Activated CD4-positive, alpha-beta T cell treated with anti-CD3 and anti-CD28 coated beads, Interleukin-2, amount 50 U/mL, for 16 hours (primary cell): ENCODE results near the gene CAPSL.
"Not testable (repeated sequence)": the region's sequence is repeated elsewhere in the genome, so short reads cannot be mapped to it uniquely, and the experiment has no call there.

Experiments used
- DNase-seq: peaks from one replicate; pipeline ENCODE4 v3.0.0-alpha.2; 2020

Gene CAPSL

DNA sequence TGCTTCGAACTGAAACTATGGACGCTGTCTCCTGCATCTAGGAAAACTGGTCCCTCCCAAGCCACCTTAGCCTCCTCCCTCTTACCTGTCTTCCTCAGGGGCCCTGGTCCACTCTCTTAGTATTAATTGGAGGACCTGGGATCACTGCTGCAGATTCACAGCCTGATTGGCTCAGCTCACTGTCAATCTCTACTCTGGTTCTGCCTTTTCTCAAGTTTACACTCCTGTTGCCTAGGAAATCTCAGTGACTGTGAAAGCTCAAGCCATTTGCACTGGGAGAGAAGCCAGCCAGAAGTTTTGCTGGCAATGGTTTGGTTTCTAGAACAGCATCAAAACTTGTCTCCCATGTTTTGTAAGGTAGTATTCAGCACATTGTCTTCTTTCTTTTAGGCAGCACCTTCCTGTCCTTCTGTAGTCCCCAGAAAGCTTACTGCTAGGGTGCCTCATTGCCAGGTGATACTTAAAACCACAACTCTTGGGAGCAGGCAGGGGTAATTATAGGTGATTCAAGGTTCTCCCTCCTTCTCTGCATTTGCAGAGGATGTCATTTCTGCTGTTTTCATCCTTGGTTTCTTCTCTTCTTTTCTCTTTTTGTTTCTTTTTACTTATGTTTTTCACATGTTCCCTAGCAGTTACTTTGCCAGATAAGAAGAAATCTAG, at the start of gene CAPSL:
Gene CAPSL, minus strand, starts transcription at position 55 of the 660 bp plus-strand sequence. CDS start 17,502 bp downstream, outside the sequence.
- no peak for DNase-seq

DNA sequence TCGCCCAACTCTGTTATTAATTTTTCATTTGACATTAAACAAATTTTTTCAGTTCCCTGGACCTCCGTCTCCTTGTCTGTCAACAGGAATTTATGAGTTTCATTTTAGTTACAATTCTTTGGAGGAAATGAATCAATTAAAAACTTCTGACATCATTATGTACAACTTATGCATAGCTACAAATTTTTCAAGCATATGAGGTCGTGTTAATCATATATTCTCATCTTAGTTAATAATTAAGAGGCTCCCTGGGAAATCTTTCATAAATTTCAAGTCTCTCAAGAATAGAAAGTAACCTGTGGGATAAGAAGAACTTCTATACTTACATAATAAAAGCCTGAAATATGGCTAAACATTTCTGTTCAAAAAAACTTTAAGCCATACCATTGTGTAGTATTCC, 49.4 kb upstream of the CAPSL start:
- DNase-seq: no peak

DNA sequence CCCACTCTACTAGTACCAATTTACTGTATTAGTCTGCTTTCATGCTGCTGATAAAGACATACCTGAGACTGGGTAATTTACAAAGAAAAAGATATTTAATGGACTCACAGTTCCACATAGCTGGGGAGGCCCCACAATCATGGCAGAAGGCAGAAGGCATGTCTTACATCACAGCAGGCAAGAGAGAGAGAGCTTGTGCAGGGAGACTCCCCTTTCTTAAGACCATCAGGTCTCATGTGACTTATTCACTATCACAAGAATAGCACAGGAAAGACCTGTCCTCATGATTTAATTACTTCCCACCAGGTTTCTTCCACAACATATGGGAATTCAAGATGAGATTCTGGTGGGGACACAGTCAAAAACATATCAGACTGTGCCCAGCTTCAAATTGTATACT, 41.3 kb upstream of the CAPSL start:
- DNase-seq: no peak

DNA sequence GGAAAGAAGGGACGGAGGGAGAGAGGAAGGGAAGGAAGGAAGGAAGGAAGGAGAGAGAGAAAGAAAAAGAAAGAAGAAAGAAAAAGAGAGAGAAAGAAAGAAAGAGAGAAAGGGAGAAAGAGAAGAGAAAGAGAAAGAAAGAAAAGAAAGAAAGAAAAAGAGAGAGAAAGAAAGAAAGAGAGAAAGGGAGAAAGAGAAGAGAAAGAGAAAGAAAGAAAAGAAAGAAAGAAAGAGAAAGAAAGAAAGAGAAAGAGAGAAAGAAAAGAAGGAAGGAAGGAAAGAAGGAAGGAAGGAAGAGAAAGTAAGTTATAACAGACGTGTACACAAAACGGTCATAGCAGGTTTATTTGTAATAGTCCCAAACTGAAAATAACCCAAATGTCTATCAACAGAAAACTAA, 38.4 kb upstream of the CAPSL start:
- DNase-seq: not testable (repeated sequence)

DNA sequence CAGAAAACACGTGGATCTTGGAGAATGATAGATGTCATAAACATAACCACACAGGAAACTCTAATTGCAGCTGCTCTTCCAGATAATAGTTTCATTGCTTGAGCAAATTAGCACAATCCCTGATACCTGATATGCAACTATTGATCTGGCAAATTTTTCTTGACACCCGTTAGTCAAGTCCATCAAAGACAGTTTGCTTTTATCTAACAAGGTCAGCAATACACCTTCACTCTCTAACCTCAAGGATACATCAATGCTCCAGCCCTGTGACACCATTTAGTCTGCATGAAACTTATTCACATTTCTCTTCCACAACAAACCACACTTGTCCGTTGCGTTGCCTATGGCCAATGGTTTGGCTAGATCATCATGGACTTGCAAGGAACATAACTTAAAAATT, 36.1 kb upstream of the CAPSL start:
- DNase-seq: no peak

DNA sequence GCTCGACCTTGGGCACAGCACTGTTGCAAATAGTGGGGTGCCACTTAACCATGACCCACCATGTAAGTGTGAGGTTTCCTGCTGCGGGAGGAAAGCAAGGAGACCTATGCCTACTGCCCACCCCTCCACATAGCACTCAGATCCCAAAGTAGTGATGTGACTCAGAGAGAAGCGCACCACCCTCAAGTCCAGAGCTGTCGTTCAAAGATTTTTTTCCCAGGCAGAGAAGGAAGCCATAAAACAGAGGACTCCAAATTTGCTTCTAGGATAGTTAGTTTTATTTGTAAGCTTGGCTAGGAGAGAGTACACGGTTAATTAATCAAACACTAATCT, 33.4 kb upstream of the CAPSL start:
- DNase-seq: no peak

DNA sequence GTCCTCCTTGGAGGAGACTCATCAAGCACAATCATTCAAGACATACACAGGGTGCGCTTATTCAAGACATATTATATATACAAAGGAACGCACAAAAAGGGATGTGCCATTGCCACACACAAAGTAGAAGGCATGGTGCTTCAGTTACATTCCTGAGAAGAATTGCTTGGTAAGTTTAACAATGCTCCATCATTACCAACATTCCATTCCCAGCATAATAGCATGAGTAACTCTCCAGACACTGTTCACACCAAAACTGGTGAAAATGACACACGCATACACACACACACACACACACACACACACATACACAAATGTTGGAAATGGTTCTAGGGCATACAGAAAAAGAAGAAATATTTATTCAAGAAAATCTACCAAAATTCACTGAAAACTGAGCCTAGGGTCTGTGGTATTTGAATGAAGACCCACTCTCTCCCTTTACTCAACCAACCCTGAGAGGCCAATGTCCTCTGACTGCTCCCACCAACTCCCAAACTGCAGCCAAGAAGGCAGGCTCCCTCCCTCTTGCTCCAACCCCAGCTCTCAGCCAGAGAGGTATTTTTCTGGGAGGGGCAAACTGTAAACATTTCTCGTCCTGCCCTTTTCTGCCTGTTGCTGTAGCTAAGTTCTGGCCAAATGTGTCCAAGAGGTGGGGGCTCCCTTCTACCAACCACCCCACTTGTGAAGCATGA, 32.9 kb upstream of the CAPSL start:
- no peak for DNase-seq

DNA sequence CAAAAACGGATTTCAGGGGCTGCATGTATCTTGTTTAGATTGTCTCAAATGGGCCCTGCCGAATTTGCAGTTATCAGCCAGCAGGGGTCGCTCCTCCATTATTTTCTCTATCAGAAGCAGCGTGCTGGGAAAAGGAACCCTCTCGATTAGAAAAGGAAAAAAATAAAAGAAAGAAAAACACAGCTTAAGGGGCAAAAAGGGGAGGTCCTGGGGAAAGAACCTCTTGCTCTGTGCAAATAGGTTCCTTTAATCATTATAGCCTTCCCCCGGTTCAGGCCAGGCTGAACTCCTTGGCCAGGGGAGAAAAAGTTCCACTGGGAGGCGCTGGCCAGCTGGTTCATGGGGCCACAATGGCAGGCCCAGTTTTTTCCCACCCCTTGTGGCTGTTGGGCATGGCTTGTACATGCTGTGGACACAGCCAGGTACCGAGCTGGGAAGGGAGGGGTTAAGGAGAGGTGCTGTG, 25.0 kb upstream of the CAPSL start:
- DNase-seq: peak; percentile 24

DNA sequence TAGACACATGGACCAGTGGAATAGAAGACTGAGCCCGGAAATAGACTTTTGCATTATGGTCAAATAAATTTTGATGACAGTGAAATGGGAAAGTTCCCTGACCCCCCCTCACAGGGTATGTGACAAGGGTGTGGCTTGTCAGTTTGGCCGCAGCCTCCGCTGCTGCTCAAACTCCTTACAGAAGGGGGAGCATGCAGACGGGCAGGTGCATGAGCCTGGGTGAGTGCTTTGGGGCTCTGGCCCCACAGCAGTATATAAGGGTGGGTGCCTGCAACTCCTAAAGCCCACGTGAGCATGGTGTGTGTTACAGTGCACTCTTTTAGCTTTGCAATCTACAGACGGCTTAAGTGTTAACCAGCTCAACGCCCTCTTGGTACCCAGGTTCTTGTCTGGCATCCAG, 21.9 kb upstream of the CAPSL start:
- DNase-seq: no peak

DNA sequence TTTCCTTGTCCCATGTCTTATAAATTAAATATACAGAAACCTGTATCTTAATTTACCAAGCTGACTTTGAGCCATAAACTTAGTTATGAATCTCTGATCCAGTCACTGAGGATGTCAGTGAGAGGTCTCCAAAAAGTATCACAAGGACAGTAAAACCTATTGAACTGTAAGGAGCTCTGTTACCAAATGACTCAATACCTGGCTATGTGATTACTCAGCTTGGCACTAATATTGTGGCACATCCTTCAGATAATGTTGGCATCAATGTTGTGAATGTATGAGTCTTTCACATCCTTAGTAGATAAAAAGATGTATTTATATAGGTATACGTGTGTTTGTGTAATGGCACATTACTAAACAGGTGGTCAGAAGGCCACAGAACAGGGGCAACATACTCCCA, 18.0 kb upstream of the CAPSL start:
- DNase-seq: no peak

DNA sequence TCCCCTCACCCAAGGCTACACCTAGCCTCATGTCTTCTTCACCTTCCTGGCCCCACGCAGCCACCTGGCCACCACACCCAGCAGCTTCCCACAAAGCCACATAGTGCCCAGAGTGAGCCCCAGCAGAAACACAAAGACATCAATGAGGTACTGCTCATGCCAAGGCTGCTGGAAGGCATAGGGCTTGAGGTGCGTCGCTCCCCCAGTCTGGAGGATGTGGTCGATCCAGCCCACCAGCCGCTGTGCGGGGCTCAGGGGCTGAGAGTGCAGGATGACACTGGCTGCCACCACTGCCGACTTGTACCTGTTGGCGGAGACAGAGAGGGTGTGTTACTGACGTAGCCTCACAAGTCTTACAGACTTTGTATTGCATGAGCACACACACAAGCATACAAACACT, 15.8 kb upstream of the CAPSL start:
- no peak for DNase-seq

DNA sequence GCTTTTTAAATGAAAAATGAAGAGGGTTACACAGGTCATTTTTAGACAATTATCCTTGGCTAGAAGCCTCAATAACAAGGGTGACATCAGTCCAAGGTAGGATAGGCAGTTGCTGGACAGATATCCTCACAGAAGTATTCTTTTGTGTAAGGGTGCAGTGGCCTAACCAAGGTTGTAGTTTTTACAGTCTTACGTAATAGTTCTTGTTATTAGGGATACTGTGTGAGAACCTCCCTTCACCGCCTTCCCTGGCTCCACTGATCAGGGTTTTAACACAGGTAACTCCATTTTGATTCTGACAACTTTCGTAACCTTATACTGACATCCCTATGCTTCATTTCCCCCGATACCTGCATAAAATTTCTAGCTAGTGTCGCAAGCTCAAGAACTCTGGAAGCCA, 8.7 kb upstream of the CAPSL start:
- no peak for DNase-seq

DNA sequence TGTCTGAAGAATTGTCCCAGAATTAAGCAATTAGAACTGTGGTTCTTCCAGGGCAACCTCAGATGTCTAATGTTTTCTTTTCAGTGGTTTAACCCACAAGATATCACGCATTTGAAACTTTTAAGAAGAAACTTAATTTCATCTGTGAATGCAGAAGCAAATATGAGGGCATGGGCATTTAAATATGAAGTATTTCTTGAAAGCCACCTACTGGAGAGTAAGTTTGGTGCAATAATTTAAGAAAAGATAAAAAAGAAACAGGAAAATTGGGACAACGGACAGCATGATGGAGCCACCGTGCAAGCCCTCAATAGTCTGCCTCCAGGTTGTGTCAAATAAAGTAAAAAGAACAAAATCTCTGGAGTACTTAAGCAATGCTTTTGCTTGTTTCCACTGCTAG, 1.2 kb upstream of the CAPSL start:
- DNase-seq: no peak

DNA sequence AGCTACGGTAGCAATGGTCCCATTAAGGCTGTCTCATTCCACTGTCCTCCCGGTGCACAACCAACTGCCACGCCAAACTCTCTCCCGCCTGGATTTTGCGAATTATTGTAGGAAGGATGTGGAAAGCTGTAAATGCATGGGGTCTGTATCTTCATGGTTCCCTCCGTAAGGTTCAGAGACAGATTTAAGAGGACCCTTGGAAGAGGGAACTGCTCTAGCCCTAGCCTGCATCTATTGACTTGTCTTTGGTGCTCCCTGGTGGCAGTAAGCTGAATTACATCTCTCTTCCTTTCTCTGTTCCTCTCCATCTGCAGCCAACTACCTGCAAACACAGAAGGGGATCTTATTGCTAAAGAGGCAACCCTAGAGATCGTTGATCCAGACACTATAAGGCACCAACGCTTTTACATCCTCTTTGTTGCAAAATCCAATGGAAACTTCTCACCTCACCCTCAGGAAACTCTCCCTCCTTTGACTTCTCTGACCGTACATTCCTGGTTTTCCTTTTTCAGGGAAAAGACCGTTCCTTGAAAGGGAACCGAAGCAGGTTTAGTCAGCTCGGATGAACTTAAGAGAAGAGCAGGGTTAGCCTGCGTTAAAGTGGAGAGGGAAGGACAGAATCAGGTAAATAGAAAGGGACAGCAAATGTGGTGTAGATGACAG, 11.9 kb downstream of the CAPSL start:
- peak; percentile 84 for DNase-seq

DNA sequence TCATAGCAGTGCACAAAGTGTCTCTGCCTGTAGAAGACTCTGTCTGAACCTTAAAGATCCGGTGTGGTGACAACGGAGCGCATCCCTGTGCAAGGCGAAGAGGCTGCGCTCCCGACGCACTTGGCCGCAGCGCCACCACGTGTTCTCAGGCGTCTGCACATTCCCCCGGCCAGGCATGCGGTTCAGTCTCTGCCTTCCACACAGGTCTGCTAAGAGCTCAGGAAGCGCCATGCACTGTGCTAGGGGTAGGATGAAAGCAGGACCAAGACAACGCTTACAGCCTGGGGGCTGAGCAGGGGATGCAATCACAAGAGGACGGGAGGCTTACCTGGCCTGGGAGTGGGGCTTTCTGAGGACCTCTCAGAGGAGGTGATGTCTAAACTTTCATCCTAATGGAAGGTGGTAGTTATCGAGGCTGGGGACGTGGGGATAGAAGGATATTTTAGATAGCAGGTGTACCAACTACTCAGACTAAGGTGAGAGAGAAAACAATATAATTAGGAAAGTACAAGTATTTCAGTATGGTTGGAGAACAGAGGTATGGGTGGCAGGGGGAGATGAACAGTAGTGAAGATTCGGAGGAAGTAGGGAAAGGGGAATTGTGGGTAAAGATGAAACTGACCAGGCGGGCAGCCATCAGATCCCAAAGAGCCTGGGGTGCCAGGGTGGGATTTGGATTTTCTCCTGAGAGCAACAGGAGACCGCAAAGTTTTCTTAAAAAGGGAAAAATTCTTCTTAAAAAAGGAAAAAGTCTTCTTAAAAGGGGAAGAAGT, 13.3 kb downstream of the CAPSL start:
- peak; percentile 94 for DNase-seq

DNA sequence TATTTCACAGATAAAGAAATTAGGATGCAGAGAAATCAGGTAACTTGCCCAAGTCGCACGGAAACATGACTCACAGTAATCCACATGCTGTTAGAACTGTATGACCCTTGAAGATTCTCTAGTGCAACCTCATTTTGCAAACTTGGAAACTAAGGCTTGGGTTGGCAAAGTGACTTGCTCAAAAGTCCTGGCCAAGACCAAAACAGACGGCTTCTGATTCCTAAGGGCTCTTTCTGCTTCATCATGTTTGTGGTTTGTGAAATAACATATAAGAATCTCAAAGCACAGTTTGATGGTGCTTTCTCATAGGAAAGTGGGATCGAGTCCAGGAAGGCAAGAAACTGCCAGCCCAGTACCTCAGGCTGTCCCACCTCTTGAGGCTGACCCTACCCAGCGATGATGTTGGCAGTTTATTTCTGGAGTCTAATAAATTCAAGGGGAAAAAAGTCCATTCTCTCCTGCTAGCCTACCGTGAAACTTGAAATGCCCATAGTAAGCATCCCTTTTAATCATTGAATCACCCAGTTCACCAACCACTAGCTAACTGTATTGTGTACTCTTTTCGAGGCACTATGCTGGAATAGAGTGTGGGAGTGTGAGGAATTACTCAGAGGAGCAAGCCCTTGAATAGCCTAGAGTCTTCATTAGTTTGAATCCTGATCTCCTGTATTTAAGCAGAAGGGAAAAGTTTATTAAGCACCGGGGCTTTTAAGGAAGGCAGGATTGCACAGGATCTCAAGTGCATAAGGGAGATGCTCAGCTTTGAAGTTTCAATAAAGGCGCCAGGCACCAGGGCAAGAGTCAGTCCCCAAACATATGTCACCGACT, 14.1 kb downstream of the CAPSL start:
- DNase-seq: peak; percentile 65

DNA sequence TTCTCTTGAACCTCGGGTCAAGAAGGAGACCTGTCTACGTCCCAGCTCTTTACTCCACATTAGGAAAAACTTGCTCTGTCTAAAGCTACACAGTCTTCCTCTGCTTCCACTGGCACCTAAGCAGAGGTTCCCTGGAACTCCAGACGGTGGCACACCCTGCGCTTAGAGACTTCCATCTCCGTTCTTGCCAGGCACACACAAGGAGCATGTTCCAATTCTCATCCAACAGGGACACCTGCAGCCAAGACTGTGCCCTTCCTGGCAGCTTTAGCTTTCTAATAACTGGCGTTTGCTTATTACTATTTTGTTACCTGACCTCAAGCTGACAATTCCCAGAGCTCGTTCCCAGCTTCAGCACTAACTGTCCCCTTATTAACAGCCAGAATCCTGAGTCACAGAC, 16.0 kb downstream of the CAPSL start:
- DNase-seq: no peak

DNA sequence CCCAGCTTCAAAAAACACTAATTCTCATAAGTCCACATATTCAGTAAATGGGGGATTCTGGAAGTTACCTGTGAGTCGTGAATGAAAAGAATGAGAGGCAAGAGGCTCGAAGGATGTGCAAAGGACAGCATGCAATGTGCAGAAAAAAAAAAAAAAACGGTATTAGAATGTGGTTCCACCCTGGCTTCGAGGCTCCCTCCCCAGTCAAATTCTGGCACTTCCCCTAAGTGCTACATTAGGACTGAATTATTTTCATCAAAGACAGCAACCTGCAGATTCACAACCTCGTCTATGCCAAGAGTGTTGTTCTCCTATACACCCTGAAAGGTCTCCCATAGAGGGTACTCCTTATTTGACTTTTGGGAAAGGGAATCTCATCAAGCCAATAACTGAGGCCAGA, 16.5 kb downstream of the CAPSL start:
- DNase-seq: no peak

DNA sequence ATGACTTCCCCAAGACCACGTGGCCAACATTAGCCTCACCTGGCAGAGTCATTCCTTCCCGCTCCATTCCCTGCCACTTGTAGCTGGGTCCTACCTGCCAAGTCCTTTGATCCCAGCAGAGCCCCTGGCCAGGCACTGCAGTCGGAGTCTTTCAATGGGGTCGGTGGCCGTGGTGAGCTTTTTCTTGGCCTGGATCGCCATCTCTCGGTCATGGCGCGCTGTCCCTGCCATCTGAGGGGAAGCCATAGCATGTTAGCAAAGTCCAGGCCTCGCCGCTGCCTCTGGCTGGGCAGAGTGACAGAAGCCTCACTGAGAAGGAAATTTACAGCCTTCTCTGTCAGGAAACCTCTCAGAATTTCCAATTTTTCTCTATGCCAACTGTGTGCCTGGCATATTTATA, 17.5 kb downstream of the CAPSL start:
- no peak for DNase-seq

DNA sequence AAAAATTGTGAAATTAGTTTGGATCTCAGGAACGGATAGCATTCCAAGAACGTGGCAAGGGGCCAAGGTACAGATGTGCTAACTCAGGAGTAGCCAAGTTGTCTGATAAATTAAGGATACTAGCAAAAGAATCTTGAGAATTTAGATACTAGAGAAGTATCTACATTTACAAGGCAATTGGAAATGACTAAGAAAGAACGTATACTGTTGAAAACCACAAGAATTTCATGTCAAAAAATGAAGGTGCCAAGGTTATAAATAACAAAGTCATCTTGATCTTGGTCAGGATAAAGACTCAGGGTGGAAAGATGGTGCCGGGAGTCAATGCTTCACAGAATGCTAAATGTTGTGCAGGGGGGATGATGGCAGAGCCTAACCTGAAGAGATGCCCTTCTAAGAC, 19.2 kb downstream of the CAPSL start:
- DNase-seq: peak; percentile 81

DNA sequence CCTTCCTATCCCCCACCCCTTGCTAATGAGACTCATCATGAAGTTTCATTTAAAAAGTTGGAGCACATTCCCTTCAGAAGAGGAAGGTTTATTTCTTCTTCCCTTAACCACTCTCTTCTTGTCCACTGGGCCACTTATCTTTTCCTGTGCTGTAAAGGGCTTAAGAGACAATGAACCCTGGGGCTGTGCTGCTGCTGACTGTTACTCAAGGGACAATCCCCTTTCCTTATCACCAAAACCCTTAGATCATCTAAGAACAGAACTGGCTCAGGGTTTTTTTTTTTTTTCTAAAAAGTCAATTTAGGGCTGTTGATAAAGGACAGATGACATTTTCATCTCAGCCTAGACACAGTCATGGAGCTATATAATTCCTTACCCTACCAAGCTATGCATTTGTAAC, 29.6 kb downstream of the CAPSL start:
- no peak for DNase-seq

DNA sequence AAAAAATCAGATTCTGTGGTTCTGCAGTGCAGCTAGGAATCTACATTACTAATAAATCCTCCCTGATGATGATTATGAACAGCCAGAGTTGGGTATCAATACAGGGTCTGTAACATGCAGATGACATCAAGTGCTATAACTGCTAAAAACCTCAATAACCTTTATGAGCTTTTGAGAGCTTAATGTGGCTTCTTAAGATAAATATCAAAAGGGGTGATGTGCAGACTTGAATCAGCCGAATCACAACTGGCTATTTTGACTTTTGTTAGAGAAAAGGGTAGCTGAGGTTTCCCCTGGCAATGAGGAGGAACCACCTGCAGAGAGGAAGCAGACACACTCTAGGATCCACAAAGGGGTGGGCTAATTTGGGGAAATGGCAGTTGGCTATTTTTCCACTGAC, 30.2 kb downstream of the CAPSL start:
- peak; percentile 47 for DNase-seq
